HEK293 (cell line): ENCODE measurements around the gene RHEB.

Source experiments
- CTCF ChIA-PET: fragments of 350-600 bp; formaldehyde crosslinking; extraction: SDS; loops from one replicate; lab custom pipeline; 2021; ENCODE audit warnings: antibody characterized with exemption; lab: Yijun Ruan, JAX
- POLR2A ChIA-PET: fragments of 300-600 bp; formaldehyde crosslinking; extraction: SDS; loops from one replicate; lab custom pipeline; 2020; ENCODE audit warnings: antibody characterized with exemption, inconsistent platforms; lab: Yijun Ruan, JAX
- H3K27ac ChIP-seq: fragments of 200-500 bp; sonication (Bioruptor generic); 2 replicates; pipeline ENCODE4 v1.5.1; 2014; ENCODE audit warnings: low read depth, low read length, control low read depth, inconsistent platforms; ENCODE audit errors: extremely low read depth
- H3K36me3 ChIP-seq, 2 experiments: fragments of 200-500 bp in 1 of 2; sonication (Bioruptor generic) in 1 of 2; 1 replicate in 1 of 2; 2 replicates in 1 of 2; pipeline ENCODE4 v1.5.1; 2014 to 2017; ENCODE audit warnings: inconsistent platforms in 2 of 2, low read length in 2 of 2; ENCODE audit not compliant: control insufficient read depth in 2 of 2, insufficient read depth in 1 of 2
- H3K4me1 ChIP-seq: fragments of 200-500 bp; sonication (Bioruptor generic); 2 replicates; pipeline ENCODE4 v1.5.1; 2014; ENCODE audit warnings: mild to moderate bottlenecking, low read length, inconsistent platforms; ENCODE audit not compliant: control insufficient read depth, insufficient read depth
- H3K4me3 ChIP-seq: 2 replicates; pipeline ENCODE4 v1.5.1; 2011; ENCODE audit warnings: low read depth, mild to moderate bottlenecking, control low read depth, low read length, moderate library complexity
- H3K9me3 ChIP-seq: fragments of 200-500 bp; sonication (Bioruptor generic); 2 replicates; pipeline ENCODE4 v1.5.1; 2014; ENCODE audit warnings: low read depth, low read length, inconsistent platforms; ENCODE audit not compliant: control insufficient read depth, insufficient read depth
- AEBP2 ChIP-seq: fragments of 450-650 bp; formaldehyde crosslinking; IDR thresholded peaks from 2 replicates; pipeline ENCODE4 v1.5.1; 2016; ENCODE audit warnings: missing biosample characterization, missing genetic modification characterization, borderline replicate concordance
- GLI4 ChIP-seq: fragments of 450-650 bp; formaldehyde crosslinking; IDR thresholded peaks from 2 replicates; pipeline ENCODE4 v1.5.1; 2016; ENCODE audit warnings: missing biosample characterization, missing genetic modification characterization
- GLIS1 ChIP-seq: fragments of 450-650 bp; formaldehyde crosslinking; IDR thresholded peaks from 2 replicates; pipeline ENCODE4 v1.5.1; 2016; ENCODE audit warnings: missing biosample characterization, missing genetic modification characterization
- KLF17 ChIP-seq: fragments of 450-650 bp; formaldehyde crosslinking; IDR thresholded peaks from 2 replicates; pipeline ENCODE4 v1.5.1; 2016; ENCODE audit warnings: missing biosample characterization, missing genetic modification characterization
- REST ChIP-seq: fragments of 450-650 bp; formaldehyde crosslinking; IDR thresholded peaks from 2 replicates; pipeline ENCODE4 v1.5.1; 2016; ENCODE audit warnings: missing biosample characterization, missing genetic modification characterization
- SCRT1 ChIP-seq: fragments of 450-650 bp; formaldehyde crosslinking; IDR thresholded peaks from 2 replicates; pipeline ENCODE4 v1.5.1; 2016; ENCODE audit warnings: missing biosample characterization, missing genetic modification characterization, borderline replicate concordance
- SP7 ChIP-seq: fragments of 450-650 bp; formaldehyde crosslinking; IDR thresholded peaks from 2 replicates; pipeline ENCODE4 v1.5.1; 2016; ENCODE audit warnings: missing biosample characterization, missing genetic modification characterization
- WT1 ChIP-seq: fragments of 450-650 bp; formaldehyde crosslinking; IDR thresholded peaks from 2 replicates; pipeline ENCODE4 v1.5.1; 2016; ENCODE audit warnings: missing biosample characterization, missing genetic modification characterization
- ZBTB44 ChIP-seq: fragments of 450-650 bp; IDR thresholded peaks from 2 replicates; pipeline ENCODE4 v1.5.1; 2018; ENCODE audit warnings: missing biosample characterization, mild to moderate bottlenecking, missing genetic modification characterization
- ZFP69B ChIP-seq: fragments of 450-650 bp; formaldehyde crosslinking; IDR thresholded peaks from 2 replicates; pipeline ENCODE4 v1.5.1; 2016; ENCODE audit warnings: missing biosample characterization, missing genetic modification characterization
- ZNF175 ChIP-seq: fragments of 450-650 bp; formaldehyde crosslinking; IDR thresholded peaks from 2 replicates; pipeline ENCODE4 v1.5.1; 2016; ENCODE audit warnings: missing biosample characterization, missing genetic modification characterization
- ZNF324 ChIP-seq: fragments of 450-650 bp; formaldehyde crosslinking; IDR thresholded peaks from 2 replicates; pipeline ENCODE4 v1.5.1; 2016; ENCODE audit warnings: missing biosample characterization, missing genetic modification characterization
- ZNF48 ChIP-seq: fragments of 450-650 bp; formaldehyde crosslinking; IDR thresholded peaks from 2 replicates; pipeline ENCODE4 v1.5.1; 2016; ENCODE audit warnings: missing biosample characterization, missing genetic modification characterization
- ZNF529 ChIP-seq: fragments of 450-650 bp; formaldehyde crosslinking; IDR thresholded peaks from 2 replicates; pipeline ENCODE4 v1.5.1; 2017; ENCODE audit warnings: missing genetic modification characterization, missing biosample characterization; ENCODE audit not compliant: insufficient replicate concordance
- ZNF654 ChIP-seq: fragments of 450-650 bp; formaldehyde crosslinking; IDR thresholded peaks from 2 replicates; pipeline ENCODE4 v1.5.1; 2016; ENCODE audit warnings: low read depth, missing biosample characterization, missing genetic modification characterization
- ZNF660 ChIP-seq: fragments of 450-650 bp; IDR thresholded peaks from 2 replicates; pipeline ENCODE4 v1.5.1; 2018; ENCODE audit warnings: missing biosample characterization, mild to moderate bottlenecking, missing genetic modification characterization
- ZNF670 ChIP-seq: fragments of 450-650 bp; formaldehyde crosslinking; IDR thresholded peaks from 2 replicates; pipeline ENCODE4 v1.5.1; 2016; ENCODE audit warnings: missing biosample characterization, missing genetic modification characterization, low read depth
- ZNF792 ChIP-seq: fragments of 450-650 bp; formaldehyde crosslinking; IDR thresholded peaks from 2 replicates; pipeline ENCODE4 v1.5.1; 2016; ENCODE audit warnings: missing biosample characterization, missing genetic modification characterization
- ZNF830 ChIP-seq: fragments of 450-650 bp; IDR thresholded peaks from 2 replicates; pipeline ENCODE4 v1.5.0; 2018; ENCODE audit warnings: missing biosample characterization, missing genetic modification characterization, low read depth, mild to moderate bottlenecking, moderate library complexity

Gene RHEB

GRCh38 chr7:151431768-151432311, 87.9 kb downstream of the RHEB start (continued):
- TF ChIP-seq GLI4 (tag by site-specific recombination), result no peak
- no peak for TF ChIP-seq ZNF324 (tag by site-specific recombination)
- TF ChIP-seq, all 188 proteins: peak for 0

- CTCF ChIA-PET, result interaction anchor here (0.6 kb wide), 1 partner anchor 60 kb away, joined by 3 read pairs; no protein-coding TSS in a partner anchor
- Histone ChIP-seq H3K36me3 (no peaks in the 10 kb centered on the region), H3K4me1 (peaks cover 17% of the 10 kb centered on the region), H3K9me3 (no peaks in the 10 kb centered on the region), H3K27ac (no peak overlapping the region), H3K4me3 (no peak overlapping the region)
- POLR2A ChIA-PET, result no interaction called here
- TF ChIP-seq ZNF48 (tag by site-specific recombination), result no peak
Observed at GRCh38 chr7:151431281-151431767, 88.4 kb downstream of the RHEB start.

GRCh38 chr7:151430391-151431205, 89.1 kb downstream of the RHEB start:
- H3K9me3 ChIP-seq, result no peaks in the 10 kb centered on the region
- H3K36me3 ChIP-seq, result no peaks in the 10 kb centered on the region
- CTCF ChIA-PET, result no interaction called here
- H3K4me3 ChIP-seq, result no peak overlapping the region
- TF ChIP-seq SCRT1 (tag by site-specific recombination), result no peak
- TF ChIP-seq REST, result no peak
- no peak for TF ChIP-seq ZFP69B
- peak; percentile 31; the same call in 1 of the 2 replicates for TF ChIP-seq GLIS1 (tag by site-specific recombination)
- TF ChIP-seq KLF17, result no peak
- no peak for TF ChIP-seq ZNF830 (tag by site-specific recombination)
- TF ChIP-seq ZNF529 (tag by site-specific recombination), result no peak
- no peak for TF ChIP-seq GLI4 (tag by site-specific recombination)
- H3K27ac ChIP-seq, result no peak overlapping the region
- POLR2A ChIA-PET, result no interaction called here
- H3K4me1 ChIP-seq, result peaks cover 24% of the 10 kb centered on the region

GRCh38 chr7:151429560-151430331, 89.9 kb downstream of the RHEB start:
- ChIA-PET CTCF (interaction anchor here (0.7 kb wide), 1 partner anchor 332 kb away, joined by 3 read pairs; no protein-coding TSS in a partner anchor), POLR2A (no interaction called here)
- Histone ChIP-seq H3K4me3 (no peak overlapping the region), H3K36me3 (no peaks in the 10 kb centered on the region), H3K4me1 (peaks cover 24% of the 10 kb centered on the region), H3K27ac (no peak overlapping the region), H3K9me3 (no peaks in the 10 kb centered on the region)
- TF ChIP-seq ZNF792 (tag by site-specific recombination) (0 out of 2 replicates have a peak, but pooled peaks have one; percentile 5), ZBTB44 (tag by site-specific recombination) (0 out of 2 replicates have a peak, but pooled peaks have one; percentile 57), ZNF654 (tag by site-specific recombination) (no peak), ZNF670 (tag by site-specific recombination) (no peak), WT1 (peak; percentile 91), ZNF175 (tag by site-specific recombination) (no peak), SP7 (tag by site-specific recombination) (peak; percentile 41), ZNF660 (tag by site-specific recombination) (0 out of 2 replicates have a peak, but pooled peaks have one; percentile 10), AEBP2 (tag by site-specific recombination) (no peak)
